HG03060 (cell line): ENCODE data around the gene SUSD3.

Source experiments
- ATAC-seq: cut with Tn5 transposase; IDR thresholded peaks from one replicate; pipeline ENCODE4 v1.9.1; 2021; ENCODE audit warnings: low read depth, moderate number of reproducible peaks; ENCODE audit not compliant: unreplicated experiment

SUSD3 gene

GRCh38 chr9:93051680-93052089 is 6.8 kb upstream of the SUSD3 start:
- no peak for ATAC-seq

DNA sequence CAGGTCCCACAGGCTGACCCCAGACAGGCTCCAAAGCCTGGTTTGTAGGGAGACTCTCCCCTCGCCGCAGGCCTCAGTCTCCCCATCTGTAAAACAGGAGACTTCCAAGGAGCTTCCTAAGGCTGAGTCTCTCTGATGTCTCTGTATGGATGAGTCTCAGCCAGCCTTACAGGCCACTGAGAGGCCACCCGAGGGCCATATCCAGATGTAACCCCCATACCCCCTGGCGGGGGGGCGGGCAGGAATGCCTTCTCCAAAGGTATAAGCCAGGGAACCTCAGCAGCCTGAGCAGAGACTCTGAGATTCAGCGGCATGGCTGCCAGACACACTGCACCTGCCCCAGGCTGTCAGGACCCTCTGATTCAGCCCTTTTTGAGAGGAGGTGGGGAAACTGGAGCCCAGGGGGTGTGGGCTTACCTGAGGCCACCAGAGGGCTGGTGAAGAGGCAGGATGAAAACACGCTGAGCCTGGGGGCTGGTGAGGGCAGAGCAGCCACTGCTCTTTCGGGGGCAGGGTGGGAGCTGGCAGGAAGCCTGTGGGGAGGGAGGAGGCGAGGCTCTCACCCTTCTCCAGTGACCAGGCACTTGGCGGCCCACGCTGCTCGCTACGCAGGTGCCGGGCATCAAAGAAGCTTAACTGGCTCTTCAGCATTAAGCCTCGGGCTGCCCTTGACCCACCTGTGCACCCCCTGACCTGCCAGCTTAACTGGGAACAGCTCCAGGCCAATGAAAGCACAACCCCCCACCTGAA is 5.5 kb upstream of the SUSD3 start:
- ATAC-seq, result no peak

GRCh38 chr9:93053781-93054331 is 4.6 kb upstream of the SUSD3 start:
- no peak for ATAC-seq

- no peak for ATAC-seq
Observed at GRCh38 chr9:93054758-93055704, 3.5 kb upstream of the SUSD3 start.

DNA sequence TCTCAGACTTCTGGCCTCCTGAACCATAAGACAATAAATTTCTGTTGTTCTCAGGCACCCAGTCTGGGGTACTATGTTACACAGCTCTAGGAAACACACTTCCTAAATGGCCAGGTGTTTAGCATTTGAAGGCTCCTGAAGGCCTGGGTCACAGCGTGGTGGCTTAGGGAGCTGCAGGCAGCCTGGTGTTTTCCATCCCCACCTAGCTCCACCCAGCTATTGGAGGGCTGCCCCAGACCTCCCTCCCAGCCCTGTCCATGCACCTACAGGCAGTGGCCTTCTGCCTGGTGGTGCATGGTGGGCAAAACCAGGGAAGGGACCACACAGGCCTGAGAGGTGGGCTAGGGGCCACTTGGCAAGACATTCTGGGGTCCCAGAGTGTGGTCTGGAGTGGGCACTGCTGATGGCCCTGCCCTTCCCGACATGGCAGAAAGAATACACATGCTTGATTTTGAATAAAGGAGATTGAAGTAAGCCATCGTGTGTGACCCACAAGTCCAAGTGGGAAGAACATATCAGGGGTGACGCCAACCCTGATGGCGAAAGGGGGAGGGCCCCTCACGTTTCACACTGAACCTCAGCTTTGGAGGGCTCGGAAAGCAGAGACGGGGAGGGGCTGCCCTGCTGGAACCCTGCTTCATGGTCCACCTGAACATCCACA is 1.3 kb upstream of the SUSD3 start:
- ATAC-seq, result no peak

- no peak for ATAC-seq
Observed at GRCh38 chr9:93057703-93058354, 672 bp upstream of the SUSD3 start.

DNA sequence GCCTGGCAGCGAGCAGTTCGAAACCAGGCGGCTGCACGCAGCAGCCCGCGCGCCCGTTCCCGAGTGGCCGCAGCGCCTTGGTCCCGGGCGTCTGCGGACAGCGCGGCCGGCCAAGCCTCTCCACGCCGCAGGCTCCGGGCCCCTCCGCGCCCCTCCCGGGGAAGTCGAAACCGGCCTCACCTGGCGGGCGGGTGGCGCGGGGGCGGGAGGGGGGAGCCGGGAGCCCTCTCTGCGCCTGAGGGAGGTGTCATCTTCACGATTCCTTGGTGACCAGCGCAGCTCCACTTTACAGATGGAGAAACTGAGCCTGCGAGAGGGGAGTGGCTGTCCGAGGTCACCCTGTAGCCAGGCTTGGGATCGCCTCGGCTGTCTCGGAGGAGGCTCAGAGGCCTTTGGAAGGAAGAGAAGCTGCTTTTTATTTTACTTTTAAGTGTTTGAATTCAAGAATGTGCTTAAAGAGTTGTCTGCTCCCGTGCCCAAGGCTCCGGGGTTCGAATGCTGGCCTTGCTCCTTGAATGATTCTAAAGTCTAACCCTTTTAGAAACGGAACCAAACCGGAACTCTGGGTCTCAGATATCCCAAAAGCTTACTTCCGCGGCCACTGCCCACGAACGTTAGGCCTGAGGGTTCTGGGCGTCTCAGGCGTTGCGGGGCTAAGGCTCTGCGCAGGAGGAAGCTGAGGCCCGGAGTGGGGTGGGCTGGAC is 662 bp downstream of the SUSD3 start:
- no peak for ATAC-seq

GRCh38 chr9:93059715-93060578 is 1.4 kb downstream of the SUSD3 start:
- ATAC-seq, result no peak

- no peak for ATAC-seq
Observed at GRCh38 chr9:93060746-93061259, 2.3 kb downstream of the SUSD3 start.

GRCh38 chr9:93061260-93061751 is 2.8 kb downstream of the SUSD3 start:
- ATAC-seq, result no peak

GRCh38 chr9:93061791-93062763 is 3.6 kb downstream of the SUSD3 start:
- no peak for ATAC-seq

DNA sequence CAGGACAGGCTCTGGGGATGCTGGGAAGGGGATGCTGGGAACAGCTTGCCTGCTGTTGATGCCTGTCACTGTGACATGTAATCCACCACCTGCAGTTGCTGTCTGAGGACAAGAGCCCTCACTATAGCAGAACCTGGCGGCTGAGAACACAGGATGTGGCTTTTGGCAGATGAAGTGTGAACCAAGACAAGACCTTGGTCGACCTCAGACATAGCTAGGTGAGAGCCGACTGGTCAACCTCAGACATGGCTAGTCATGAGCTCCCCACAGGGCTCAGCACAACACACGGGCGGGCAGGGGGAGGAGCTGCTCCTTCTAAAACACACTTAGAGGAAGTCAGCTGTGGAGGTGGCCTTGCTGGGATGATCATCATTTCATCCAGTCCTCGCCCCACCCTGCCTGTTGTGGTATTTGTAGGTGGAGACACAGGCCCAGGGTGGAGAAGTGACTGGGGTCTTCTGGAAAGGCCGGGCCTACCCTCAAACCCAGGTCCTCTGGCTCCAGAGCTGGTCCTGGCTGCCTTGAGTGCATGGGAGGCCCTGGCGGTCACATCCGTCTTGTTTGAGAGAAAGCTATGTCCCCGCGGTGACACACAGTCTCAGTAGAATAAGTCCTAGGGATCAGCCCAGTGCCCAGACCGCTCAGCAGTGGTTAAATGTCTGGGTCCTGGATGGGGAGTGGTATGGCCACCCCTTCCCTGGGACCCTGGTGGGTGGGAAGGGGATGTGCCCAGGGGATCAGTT is 6.1 kb downstream of the SUSD3 start:
- peak; percentile 85 for ATAC-seq

DNA sequence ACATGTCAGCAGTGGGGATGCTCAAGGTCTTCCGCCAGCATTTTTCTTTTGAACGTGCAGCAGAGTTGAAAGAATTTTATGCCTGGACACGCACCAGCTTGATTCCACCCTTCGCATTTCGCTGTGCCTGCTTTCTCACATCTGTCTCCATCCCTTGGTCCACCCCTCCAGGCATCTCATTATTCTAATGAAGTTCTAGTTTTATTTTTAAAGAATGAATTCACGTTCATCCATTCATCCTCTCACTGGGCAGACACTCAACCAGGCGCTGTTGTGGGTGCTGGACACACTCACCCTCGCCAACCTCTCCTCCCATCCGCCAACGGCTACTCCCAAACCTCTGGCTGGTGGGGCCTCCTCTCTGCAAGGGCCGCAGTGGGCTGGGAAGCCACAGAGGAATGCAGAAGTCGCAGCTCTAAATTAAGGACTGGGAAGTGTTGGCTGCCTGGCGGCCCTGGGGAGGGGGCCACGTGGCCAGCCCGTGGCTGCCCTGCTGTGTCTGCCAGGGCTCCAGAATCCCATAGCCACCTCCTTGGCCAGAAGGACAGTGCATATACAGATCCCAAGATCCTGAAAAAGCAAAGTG is 6.7 kb downstream of the SUSD3 start:
- no peak for ATAC-seq

DNA sequence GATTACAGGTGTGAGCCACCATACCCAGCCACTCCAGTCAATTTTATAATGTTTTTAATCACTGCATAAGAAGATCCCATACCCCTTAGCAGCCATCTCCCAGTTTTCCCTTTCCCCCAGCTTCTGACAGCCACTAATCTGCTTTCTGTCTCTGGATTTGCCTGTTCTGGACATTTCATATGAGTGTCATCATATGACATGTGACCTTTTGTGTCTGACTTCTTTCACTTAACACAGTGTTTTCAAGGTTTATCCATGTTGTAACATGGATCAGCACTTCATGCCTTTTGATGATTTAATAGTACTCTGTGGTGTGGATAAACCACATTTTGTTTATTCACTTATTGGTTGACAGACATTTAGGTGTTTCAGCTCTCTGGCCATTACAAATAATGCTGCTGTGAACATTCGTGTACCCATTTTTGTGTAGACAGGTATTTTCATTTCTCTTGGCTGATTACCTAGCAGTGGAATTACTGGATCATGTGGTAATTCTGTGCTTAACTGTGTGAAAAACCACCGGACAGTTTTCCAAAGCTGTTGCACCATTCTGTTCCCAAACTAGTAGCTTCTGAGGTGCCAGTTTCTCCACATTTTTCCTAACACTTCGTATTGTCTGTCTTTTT is 8.6 kb downstream of the SUSD3 start:
- no peak for ATAC-seq

DNA sequence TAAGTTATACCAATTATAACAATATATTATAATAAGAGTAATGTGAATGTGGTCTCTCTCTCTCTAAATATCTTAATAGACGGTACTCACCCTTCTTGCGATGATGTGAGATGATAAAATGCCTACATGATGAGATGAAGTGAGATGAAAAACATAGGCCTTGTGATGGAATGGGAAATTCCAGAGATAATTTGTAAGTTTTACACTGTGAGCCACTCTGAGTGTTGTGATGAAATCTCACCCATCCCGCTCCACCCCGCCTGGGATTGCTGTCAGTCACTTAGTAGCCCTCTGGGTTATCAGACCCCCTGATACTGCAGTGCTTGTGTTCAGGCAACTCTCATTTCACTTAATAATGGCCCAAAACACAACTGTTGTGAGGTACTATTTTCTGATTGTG is 10.5 kb downstream of the SUSD3 start:
- ATAC-seq, result no peak

GRCh38 chr9:93071464-93071863 is 13.0 kb downstream of the SUSD3 start:
- no peak for ATAC-seq
